SK-N-MC (cell line): ENCODE measurements around the gene APPBP2.

Source experiments
- EZH2 ChIP-seq: fragments of 200-600 bp; sonication (generic); IDR thresholded peaks from one replicate; pipeline ENCODE4 v1.6.1; 2017; ENCODE audit warnings: antibody characterized with exemption
- POLR2AphosphoS5 ChIP-seq: IDR thresholded peaks from 2 replicates; pipeline ENCODE4 v1.6.1; 2012; ENCODE audit warnings: mild to moderate bottlenecking, low read depth, low read length, borderline replicate concordance

GRCh38 chr17:60545465-60546191 is 19.6 kb upstream of the APPBP2 start:
- no peak for TF ChIP-seq POLR2AphosphoS5
- TF ChIP-seq EZH2 = no peak
